ENCODE results near the gene COX4I1. TPM values are rescaled to one million over a fixed set of nuclear protein-coding genes. Genes with fewer than 3 reads are reported as not detected.

COX4I1 gene
- 417 and 584 TPM in 2 replicates for total RNA-seq (2014; rRNA removed; shearing (Covaris generic); ENCODE audit: low replicate concordance)

- Histone ChIP-seq H3K4me1 (ENCODE audit: low read length) (peaks cover 23% of the 10 kb centered on the region), H3K79me2 (ENCODE audit: low read length) (peaks cover 72% of the 10 kb centered on the region), H3K9ac (ENCODE audit: low read length) (peak within 1 kb of the TSS; percentile 98), H3K27me3 (ENCODE audit: low read length) (no peaks in the 10 kb centered on the region), H3K4me3 (ENCODE audit: low read length) (peak within 1 kb of the TSS; percentile 87), H3K27ac (ENCODE audit: low read length) (peak within 1 kb of the TSS; percentile 41; the same call in 1 of the 2 replicates), H3K4me2 (ENCODE audit: low read depth, low read length, poor library complexity, severe bottlenecking) (peak within 1 kb of the TSS; percentile 75), H3K9me3 (ENCODE audit: low read length) (no peaks in the 10 kb centered on the region), H3K36me3 (ENCODE audit: insufficient read depth, low read length) (peaks cover 50% of the 10 kb centered on the region), H4K20me1 (ENCODE audit: insufficient read depth, low read depth, low read length) (peaks cover 57% of the 10 kb centered on the region), H3K9me2 (replicated peaks; ENCODE audit: insufficient read depth, low read length) (no peaks in the 10 kb centered on the region), H2AFZ (ENCODE audit: low read length) (peak within 1 kb of the TSS; percentile 37; the same call in 1 of the 2 replicates)
- peak; percentile 96 for DNase-seq
These were observed at the start of gene COX4I1, which contains the start of gene EMC8 for GRCh38 chr16:85799497-85800320. TSS of gene COX4I1 (plus strand) at chr16:85799695. CDS start at chr16:85801206, 1,511 bp downstream. TSS of gene EMC8 (minus strand) at chr16:85799544. CDS start at chr16:85799295, 249 bp downstream.

- Histone ChIP-seq H3K4me3 (ENCODE audit: low read length) (peak overlapping the region; percentile 62; the same call in 1 of the 2 replicates), H2AFZ (ENCODE audit: low read length) (no peak overlapping the region), H3K36me3 (ENCODE audit: insufficient read depth, low read length) (no peaks in the 10 kb centered on the region), H3K4me1 (ENCODE audit: low read length) (peaks cover 66% of the 10 kb centered on the region), H3K27me3 (ENCODE audit: low read length) (no peaks in the 10 kb centered on the region), H3K4me2 (ENCODE audit: low read depth, low read length, poor library complexity, severe bottlenecking) (peak overlapping the region; percentile 76), H3K79me2 (ENCODE audit: low read length) (no peaks in the 10 kb centered on the region), H3K9me2 (replicated peaks; ENCODE audit: insufficient read depth, low read length) (no peaks in the 10 kb centered on the region), H4K20me1 (ENCODE audit: insufficient read depth, low read depth, low read length) (peaks cover 23% of the 10 kb centered on the region; the same call in 1 of the 2 replicates), H3K9me3 (ENCODE audit: low read length) (no peaks in the 10 kb centered on the region), H3K27ac (ENCODE audit: low read length) (no peak overlapping the region), H3K9ac (ENCODE audit: low read length) (no peak overlapping the region)
- DNase-seq, result no peak
These were observed 49.7 kb upstream of the COX4I1 start for GRCh38 chr16:85749771-85750145.

- peak; percentile 72 for DNase-seq
- Histone ChIP-seq H3K9ac (ENCODE audit: low read length) (peak overlapping the region; percentile 60), H3K79me2 (ENCODE audit: low read length) (no peaks in the 10 kb centered on the region), H3K4me1 (ENCODE audit: low read length) (peaks cover 72% of the 10 kb centered on the region), H3K4me2 (ENCODE audit: low read depth, low read length, poor library complexity, severe bottlenecking) (peak overlapping the region; percentile 76), H4K20me1 (ENCODE audit: insufficient read depth, low read depth, low read length) (peaks cover 23% of the 10 kb centered on the region; the same call in 1 of the 2 replicates), H2AFZ (ENCODE audit: low read length) (no peak overlapping the region), H3K27ac (ENCODE audit: low read length) (no peak overlapping the region), H3K4me3 (ENCODE audit: low read length) (peak overlapping the region; percentile 62; the same call in 1 of the 2 replicates), H3K9me2 (replicated peaks; ENCODE audit: insufficient read depth, low read length) (no peaks in the 10 kb centered on the region), H3K9me3 (ENCODE audit: low read length) (no peaks in the 10 kb centered on the region), H3K27me3 (ENCODE audit: low read length) (no peaks in the 10 kb centered on the region), H3K36me3 (ENCODE audit: insufficient read depth, low read length) (no peaks in the 10 kb centered on the region)
These were observed 49.2 kb upstream of the COX4I1 start for GRCh38 chr16:85750146-85750826.

GRCh38 chr16:85750827-85751697 is 48.4 kb upstream of the COX4I1 start, which contains the start of gene C16orf74:
TSS of gene C16orf74 (minus strand) at chr16:85751096. CDS start at chr16:85735217, 15,879 bp downstream.
- H3K27me3 ChIP-seq (ENCODE audit: low read length), result no peaks in the 10 kb centered on the region
- no peaks in the 10 kb centered on the region for H3K9me3 ChIP-seq (ENCODE audit: low read length)
- no peaks in the 10 kb centered on the region for H3K79me2 ChIP-seq (ENCODE audit: low read length)
- peak within 1 kb of the TSS; percentile 91 for H3K4me2 ChIP-seq (ENCODE audit: low read depth, low read length, poor library complexity, severe bottlenecking)
- DNase-seq, result peak; percentile 69
- no peak within 1 kb of the TSS for H2AFZ ChIP-seq (ENCODE audit: low read length)
- H3K27ac ChIP-seq (ENCODE audit: low read length), result peak within 1 kb of the TSS; percentile 96
- H3K4me1 ChIP-seq (ENCODE audit: low read length), result peaks cover 79% of the 10 kb centered on the region
- peaks cover 23% of the 10 kb centered on the region; the same call in 1 of the 2 replicates for H4K20me1 ChIP-seq (ENCODE audit: insufficient read depth, low read depth, low read length)
- no peaks in the 10 kb centered on the region for H3K36me3 ChIP-seq (ENCODE audit: insufficient read depth, low read length)
- no peaks in the 10 kb centered on the region for H3K9me2 ChIP-seq (replicated peaks; ENCODE audit: insufficient read depth, low read length)
- H3K4me3 ChIP-seq (ENCODE audit: low read length), result peak within 1 kb of the TSS; percentile 64
- peak within 1 kb of the TSS; percentile 64 for H3K9ac ChIP-seq (ENCODE audit: low read length)

GRCh38 chr16:85751698-85752501 is 47.6 kb upstream of the COX4I1 start:
- peak; percentile 59 for DNase-seq
- H3K27ac ChIP-seq (ENCODE audit: low read length), result peak overlapping the region; percentile 96
- no peaks in the 10 kb centered on the region for H3K9me3 ChIP-seq (ENCODE audit: low read length)
- no peaks in the 10 kb centered on the region for H3K36me3 ChIP-seq (ENCODE audit: insufficient read depth, low read length)
- H3K27me3 ChIP-seq (ENCODE audit: low read length), result no peaks in the 10 kb centered on the region
- peaks cover 85% of the 10 kb centered on the region for H3K4me1 ChIP-seq (ENCODE audit: low read length)
- H3K79me2 ChIP-seq (ENCODE audit: low read length), result no peaks in the 10 kb centered on the region
- peak overlapping the region; percentile 64 for H3K9ac ChIP-seq (ENCODE audit: low read length)
- no peak overlapping the region for H2AFZ ChIP-seq (ENCODE audit: low read length)
- H3K9me2 ChIP-seq (replicated peaks; ENCODE audit: insufficient read depth, low read length), result no peaks in the 10 kb centered on the region
- H3K4me3 ChIP-seq (ENCODE audit: low read length), result peak overlapping the region; percentile 64
- H4K20me1 ChIP-seq (ENCODE audit: insufficient read depth, low read depth, low read length), result peaks cover 15% of the 10 kb centered on the region; the same call in 1 of the 2 replicates
- H3K4me2 ChIP-seq (ENCODE audit: low read depth, low read length, poor library complexity, severe bottlenecking), result peak overlapping the region; percentile 91

GRCh38 chr16:85752511-85753420 is 46.7 kb upstream of the COX4I1 start:
- peak; percentile 99 for DNase-seq
- H3K79me2 ChIP-seq (ENCODE audit: low read length), result no peaks in the 10 kb centered on the region
- peaks cover 85% of the 10 kb centered on the region for H3K4me1 ChIP-seq (ENCODE audit: low read length)
- peak overlapping the region; percentile 64 for H3K4me3 ChIP-seq (ENCODE audit: low read length)
- no peaks in the 10 kb centered on the region for H3K9me3 ChIP-seq (ENCODE audit: low read length)
- H3K4me2 ChIP-seq (ENCODE audit: low read depth, low read length, poor library complexity, severe bottlenecking), result peak overlapping the region; percentile 91
- no peaks in the 10 kb centered on the region for H3K9me2 ChIP-seq (replicated peaks; ENCODE audit: insufficient read depth, low read length)
- H3K36me3 ChIP-seq (ENCODE audit: insufficient read depth, low read length), result no peaks in the 10 kb centered on the region
- peak overlapping the region; percentile 73 for H3K9ac ChIP-seq (ENCODE audit: low read length)
- no peak overlapping the region for H2AFZ ChIP-seq (ENCODE audit: low read length)
- peak overlapping the region; percentile 96 for H3K27ac ChIP-seq (ENCODE audit: low read length)
- no peaks in the 10 kb centered on the region for H3K27me3 ChIP-seq (ENCODE audit: low read length)
- H4K20me1 ChIP-seq (ENCODE audit: insufficient read depth, low read depth, low read length), result peaks cover 10% of the 10 kb centered on the region; the same call in 1 of the 2 replicates
